Lower leg skin (tissue), 4 donors: ENCODE measurements around the gene IGSF11. TPM values are rescaled to one million over a fixed set of nuclear protein-coding genes. Genes with fewer than 3 reads are reported as not detected.

Experiments used
- DNase-seq, 2 donors: peaks; one replicate each; pipeline ENCODE4 v3.0.0-alpha.2; 2019; ENCODE audit warnings: low spot score in 2 of 2
- H3K4me3 ChIP-seq: fragments of 200-600 bp; sonication (generic); 2 replicates; pipeline ENCODE4 v1.5.1; 2017; ENCODE audit warnings: mild to moderate bottlenecking, low read depth; ENCODE audit not compliant: poor library complexity, severe bottlenecking
- POLR2A ChIP-seq, 2 donors: fragments of 450-650 bp; IDR thresholded peaks; one replicate each; pipeline ENCODE4 v1.6.1; 2016 to 2017; ENCODE audit warnings: antibody characterized with exemption in 2 of 2, mild to moderate bottlenecking in 1 of 2, moderate library complexity in 1 of 2
- WGBS, 2 donors: methylation state at CpG; one replicate each; pipeline ENCODE4 v1.1.5; 2018; 5-methylcytosine and 5-hydroxymethylcytosine counted together
- intact Hi-C: fragments of 100-400 bp; cut with DNase I; formaldehyde crosslinking; loops from one replicate; pipeline ENCODE4 v1.15.0; 2023; ENCODE audit warnings: low total_unique reads
- total RNA-seq, 4 donors: library from RNA; depleted of rRNA; stranded (reverse); fragments of >200 nt; gene quantifications; one replicate each; pipeline ENCODE4 v1.1.0, GENCODE V29; 2016
- TF ChIP-seq, protein P1 (sequence below), 3 donors: fragments of 450-650 bp; IDR thresholded peaks; one replicate each; pipeline ENCODE4 v1.5.1; 2016; ENCODE audit warnings: antibody characterized with exemption in 3 of 3, mild to moderate bottlenecking in 3 of 3, moderate library complexity in 2 of 3

Gene IGSF11
- total RNA-seq, 4 donors from 2014 or later: 1.1 to 3.1 (median 1.8) TPM

DNA sequence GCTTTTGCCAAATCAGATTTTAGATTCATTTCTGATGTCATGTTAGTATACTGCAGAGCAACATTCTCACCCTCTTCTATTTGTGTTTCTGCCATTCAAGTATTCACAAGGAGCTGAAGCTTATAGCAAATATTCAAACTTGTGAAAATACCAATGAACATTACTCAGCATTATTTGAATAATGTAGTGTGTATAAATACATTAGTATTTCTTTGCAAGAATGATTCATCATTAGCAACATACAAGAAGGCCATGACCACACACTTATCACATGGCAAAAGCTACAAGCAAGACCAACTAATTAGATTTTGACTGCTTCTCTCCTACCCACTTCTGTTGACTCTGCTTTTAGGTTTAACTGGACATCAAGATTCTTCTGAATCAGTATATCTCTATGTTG lies 124.9 kb downstream of the IGSF11 start:
- TF ChIP-seq POLR2A (IDR thresholded peaks at IDR 0.05): no peak
- TF ChIP-seq, protein P1, sequence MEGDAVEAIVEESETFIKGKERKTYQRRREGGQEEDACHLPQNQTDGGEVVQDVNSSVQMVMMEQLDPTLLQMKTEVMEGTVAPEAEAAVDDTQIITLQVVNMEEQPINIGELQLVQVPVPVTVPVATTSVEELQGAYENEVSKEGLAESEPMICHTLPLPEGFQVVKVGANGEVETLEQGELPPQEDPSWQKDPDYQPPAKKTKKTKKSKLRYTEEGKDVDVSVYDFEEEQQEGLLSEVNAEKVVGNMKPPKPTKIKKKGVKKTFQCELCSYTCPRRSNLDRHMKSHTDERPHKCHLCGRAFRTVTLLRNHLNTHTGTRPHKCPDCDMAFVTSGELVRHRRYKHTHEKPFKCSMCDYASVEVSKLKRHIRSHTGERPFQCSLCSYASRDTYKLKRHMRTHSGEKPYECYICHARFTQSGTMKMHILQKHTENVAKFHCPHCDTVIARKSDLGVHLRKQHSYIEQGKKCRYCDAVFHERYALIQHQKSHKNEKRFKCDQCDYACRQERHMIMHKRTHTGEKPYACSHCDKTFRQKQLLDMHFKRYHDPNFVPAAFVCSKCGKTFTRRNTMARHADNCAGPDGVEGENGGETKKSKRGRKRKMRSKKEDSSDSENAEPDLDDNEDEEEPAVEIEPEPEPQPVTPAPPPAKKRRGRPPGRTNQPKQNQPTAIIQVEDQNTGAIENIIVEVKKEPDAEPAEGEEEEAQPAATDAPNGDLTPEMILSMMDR (IDR thresholded peaks at IDR 0.05): no peak
- DNase-seq: no peak
- intact Hi-C loops: no loop called here
- no peak overlapping the region for H3K4me3 ChIP-seq

- no peak for DNase-seq
- intact Hi-C loops: no loop called here
- no peak overlapping the region for H3K4me3 ChIP-seq
- WGBS, 2 donors: 60 to 64% methylated on average over 2 of the region's 2 CpGs
- TF ChIP-seq POLR2A (IDR thresholded peaks at IDR 0.05): no peak
- TF ChIP-seq, protein P1 (IDR thresholded peaks at IDR 0.05): no peak
Observed at GRCh38 chr3:118907909-118908308, 126.7 kb downstream of the IGSF11 start.

DNA sequence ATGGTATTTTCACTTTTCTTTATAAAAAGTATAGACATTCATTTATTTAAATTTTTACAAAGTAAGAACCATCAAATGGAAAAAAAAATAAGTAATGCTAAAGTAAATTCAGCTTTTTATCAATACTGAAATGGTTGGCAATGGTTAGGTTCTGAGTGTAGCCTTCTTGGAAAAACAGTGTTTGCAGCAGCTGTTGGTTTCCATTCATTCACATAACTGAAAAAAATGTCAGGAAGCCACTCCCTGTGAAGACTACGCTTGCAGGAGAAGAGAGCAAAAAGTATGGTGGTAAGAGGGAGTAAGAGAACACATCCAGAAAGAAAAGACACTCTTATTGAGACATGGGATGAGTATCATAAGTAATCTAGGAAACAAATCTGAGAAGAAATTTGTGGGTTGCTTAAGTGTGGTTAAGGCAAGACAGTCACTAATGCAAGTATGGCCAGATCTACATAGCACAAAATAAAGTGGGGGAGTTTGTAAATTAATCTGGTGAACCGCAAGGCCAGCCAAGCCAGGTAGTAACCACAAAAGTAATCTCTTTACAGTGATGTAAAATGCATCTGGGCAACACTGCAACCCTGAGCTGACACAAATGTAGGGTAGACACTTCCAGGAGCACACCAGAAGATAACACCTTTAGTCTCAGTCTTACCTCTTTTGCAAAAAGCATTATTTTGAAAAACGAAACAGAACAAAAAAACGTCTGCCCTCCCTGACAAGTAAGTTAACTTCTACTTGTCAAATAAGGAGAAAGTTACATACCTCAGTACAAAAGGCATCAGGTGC lies 133.7 kb downstream of the IGSF11 start:
- WGBS, 2 donors: 66 to 75% methylated on average over 4 of the region's 4 CpGs
- intact Hi-C loops: no loop called here

GRCh38 chr3:118890206-118890605 lies 144.4 kb downstream of the IGSF11 start:
- intact Hi-C loops: no loop called here
- DNase-seq: no peak
- TF ChIP-seq, protein P1 (IDR thresholded peaks at IDR 0.05): no peak
- TF ChIP-seq POLR2A (IDR thresholded peaks at IDR 0.05): no peak
- WGBS, 2 donors: 63 to 68% methylated on average over 2 of the region's 2 CpGs
- no peak overlapping the region for H3K4me3 ChIP-seq

More for the DNA sequence above, 133.7 kb downstream of the IGSF11 start:
- H3K4me3 ChIP-seq: no peak overlapping the region
- DNase-seq: no peak
- TF ChIP-seq, protein P1 (IDR thresholded peaks at IDR 0.05): no peak
- TF ChIP-seq POLR2A (IDR thresholded peaks at IDR 0.05): no peak

GRCh38 chr3:118889691-118890090 lies 145.0 kb downstream of the IGSF11 start:
- TF ChIP-seq, protein P1 (IDR thresholded peaks at IDR 0.05): no peak
- TF ChIP-seq POLR2A (IDR thresholded peaks at IDR 0.05): no peak
- H3K4me3 ChIP-seq: no peak overlapping the region
- intact Hi-C loops: loop anchor here (10.0 kb wide), 1 partner anchor 205 kb away; no protein-coding TSS in a partner anchor
- DNase-seq: no peak
